ENCODE results near the gene C9orf72.
"Not testable (repeated sequence)": the region's sequence is repeated elsewhere in the genome, so short reads cannot be mapped to it uniquely, and the experiment has no call there.

The C9orf72 gene

DNA sequence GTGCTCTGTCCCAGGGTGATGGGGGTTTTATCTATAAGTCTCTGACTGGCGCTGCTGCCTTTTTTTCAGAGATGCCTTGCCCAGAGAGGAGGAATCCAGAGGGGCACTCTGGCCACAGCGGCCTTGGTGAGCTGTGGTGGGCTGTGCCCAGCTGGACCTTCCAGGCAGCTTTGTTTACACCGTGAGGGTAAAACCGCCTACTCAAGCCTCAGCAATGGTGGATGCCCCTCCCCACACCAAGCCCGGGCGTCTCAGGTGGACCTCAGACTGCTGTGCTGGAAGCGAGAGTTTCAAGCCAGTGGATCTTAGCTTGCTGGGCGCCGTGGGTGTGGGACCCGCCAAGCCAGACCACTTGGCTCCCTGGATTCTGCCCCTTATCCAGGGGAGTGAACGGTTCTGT, 41.3 kb upstream of the C9orf72 start:
- H3K27ac ChIP-seq (ENCODE audit: poor library complexity, severe bottlenecking), result no peak overlapping the region
- DNase-seq (ENCODE audit: low spot score) (no peak), ATAC-seq (ENCODE audit: low read depth) (no peak)
- no peaks in the 10 kb centered on the region for H3K36me3 ChIP-seq (ENCODE audit: low read depth)
- H3K4me1 ChIP-seq (ENCODE audit: insufficient read depth, poor library complexity, severe bottlenecking), result no peaks in the 10 kb centered on the region
- H3K27me3 ChIP-seq (ENCODE audit: insufficient read depth, poor library complexity, severe bottlenecking), result no peaks in the 10 kb centered on the region
- H3K9me3 ChIP-seq (ENCODE audit: severe bottlenecking), result no peaks in the 10 kb centered on the region
- no peak overlapping the region for H3K4me3 ChIP-seq (ENCODE audit: severe bottlenecking)
- TF ChIP-seq, protein P1, sequence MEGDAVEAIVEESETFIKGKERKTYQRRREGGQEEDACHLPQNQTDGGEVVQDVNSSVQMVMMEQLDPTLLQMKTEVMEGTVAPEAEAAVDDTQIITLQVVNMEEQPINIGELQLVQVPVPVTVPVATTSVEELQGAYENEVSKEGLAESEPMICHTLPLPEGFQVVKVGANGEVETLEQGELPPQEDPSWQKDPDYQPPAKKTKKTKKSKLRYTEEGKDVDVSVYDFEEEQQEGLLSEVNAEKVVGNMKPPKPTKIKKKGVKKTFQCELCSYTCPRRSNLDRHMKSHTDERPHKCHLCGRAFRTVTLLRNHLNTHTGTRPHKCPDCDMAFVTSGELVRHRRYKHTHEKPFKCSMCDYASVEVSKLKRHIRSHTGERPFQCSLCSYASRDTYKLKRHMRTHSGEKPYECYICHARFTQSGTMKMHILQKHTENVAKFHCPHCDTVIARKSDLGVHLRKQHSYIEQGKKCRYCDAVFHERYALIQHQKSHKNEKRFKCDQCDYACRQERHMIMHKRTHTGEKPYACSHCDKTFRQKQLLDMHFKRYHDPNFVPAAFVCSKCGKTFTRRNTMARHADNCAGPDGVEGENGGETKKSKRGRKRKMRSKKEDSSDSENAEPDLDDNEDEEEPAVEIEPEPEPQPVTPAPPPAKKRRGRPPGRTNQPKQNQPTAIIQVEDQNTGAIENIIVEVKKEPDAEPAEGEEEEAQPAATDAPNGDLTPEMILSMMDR (IDR thresholded peaks at IDR 0.05; ENCODE audit: poor library complexity, severe bottlenecking), result no peak

DNA sequence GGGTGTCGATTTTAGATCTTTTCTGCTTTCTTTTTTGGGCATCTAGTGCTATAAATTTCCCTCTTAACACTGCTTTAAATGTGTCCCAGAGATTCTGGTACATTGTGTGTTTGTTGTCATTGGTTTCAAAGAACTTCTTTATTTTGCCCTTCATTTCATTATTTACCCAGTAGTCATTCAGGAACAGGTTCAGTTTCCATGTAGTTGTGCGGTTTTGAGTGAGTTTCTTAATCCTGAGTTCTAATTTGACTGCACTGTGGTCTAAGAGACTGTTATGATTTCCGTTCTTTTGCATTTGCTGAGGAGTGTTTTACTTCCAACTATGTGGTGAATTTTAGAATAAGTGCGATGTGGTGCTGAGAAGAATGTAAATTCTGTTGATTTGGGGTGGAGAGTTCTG, 38.8 kb upstream of the C9orf72 start:
- not testable (repeated sequence) for ATAC-seq (ENCODE audit: low read depth); H3K27ac ChIP-seq (ENCODE audit: poor library complexity, severe bottlenecking); H3K27me3 ChIP-seq (ENCODE audit: insufficient read depth, poor library complexity, severe bottlenecking); H3K4me3 ChIP-seq (ENCODE audit: severe bottlenecking); DNase-seq (ENCODE audit: low spot score); H3K4me1 ChIP-seq (ENCODE audit: insufficient read depth, poor library complexity, severe bottlenecking); H3K9me3 ChIP-seq (ENCODE audit: severe bottlenecking); H3K36me3 ChIP-seq (ENCODE audit: low read depth)

DNA sequence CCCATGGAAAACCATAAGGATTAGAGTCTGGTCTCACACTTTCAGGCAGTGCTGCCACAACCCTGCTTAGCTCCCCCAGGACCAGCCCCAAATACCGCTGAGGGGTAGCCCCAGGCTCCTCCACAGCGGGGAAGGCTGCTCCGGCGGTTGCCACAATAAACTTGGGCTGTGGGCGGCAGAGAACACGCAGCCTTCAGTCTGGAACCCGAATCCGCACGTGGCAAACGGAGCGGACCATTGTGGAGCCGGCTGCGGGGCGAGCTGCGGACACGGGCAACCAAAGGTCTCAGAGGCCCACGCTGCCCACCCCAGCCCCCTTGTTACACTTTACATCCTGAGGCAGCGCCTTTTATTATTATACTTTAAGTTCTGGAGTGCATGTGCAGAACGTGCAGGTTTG, 37.3 kb upstream of the C9orf72 start:
- ATAC-seq (ENCODE audit: low read depth) (no peak), DNase-seq (ENCODE audit: low spot score) (no peak)
- TF ChIP-seq, protein P1 (IDR thresholded peaks at IDR 0.05; ENCODE audit: poor library complexity, severe bottlenecking), result no peak
- Histone ChIP-seq H3K36me3 (ENCODE audit: low read depth) (no peaks in the 10 kb centered on the region), H3K27me3 (ENCODE audit: insufficient read depth, poor library complexity, severe bottlenecking) (no peaks in the 10 kb centered on the region), H3K27ac (ENCODE audit: poor library complexity, severe bottlenecking) (no peak overlapping the region), H3K9me3 (ENCODE audit: severe bottlenecking) (no peaks in the 10 kb centered on the region), H3K4me1 (ENCODE audit: insufficient read depth, poor library complexity, severe bottlenecking) (no peaks in the 10 kb centered on the region), H3K4me3 (ENCODE audit: severe bottlenecking) (no peak overlapping the region)

DNA sequence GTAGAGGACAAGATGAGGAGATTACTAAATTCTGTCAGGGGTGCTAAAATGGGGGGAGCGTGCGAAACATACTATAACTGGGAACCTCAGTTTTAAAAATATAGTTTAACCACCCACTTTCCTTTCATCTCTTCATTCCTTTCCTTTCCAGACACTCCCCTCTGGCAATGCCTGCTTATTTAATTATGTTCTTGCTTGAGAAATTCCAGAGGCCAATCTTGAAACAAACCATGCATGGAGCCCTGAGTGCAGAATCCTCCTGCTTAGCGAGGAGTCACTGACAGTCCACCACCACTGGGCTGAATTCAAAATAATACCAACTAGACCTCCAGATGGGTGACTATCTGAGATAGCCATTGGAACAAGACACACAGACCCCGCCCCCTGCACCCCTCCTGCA, 29.7 kb upstream of the C9orf72 start:
- TF ChIP-seq, protein P1 (IDR thresholded peaks at IDR 0.05; ENCODE audit: poor library complexity, severe bottlenecking), result no peak
- H3K27me3 ChIP-seq (ENCODE audit: insufficient read depth, poor library complexity, severe bottlenecking), result no peaks in the 10 kb centered on the region
- no peak overlapping the region for H3K27ac ChIP-seq (ENCODE audit: poor library complexity, severe bottlenecking)
- DNase-seq (ENCODE audit: low spot score), result no peak
- no peaks in the 10 kb centered on the region for H3K36me3 ChIP-seq (ENCODE audit: low read depth)
- no peak overlapping the region for H3K4me3 ChIP-seq (ENCODE audit: severe bottlenecking)
- H3K9me3 ChIP-seq (ENCODE audit: severe bottlenecking), result no peaks in the 10 kb centered on the region
- ATAC-seq (ENCODE audit: low read depth), result no peak
- no peaks in the 10 kb centered on the region for H3K4me1 ChIP-seq (ENCODE audit: insufficient read depth, poor library complexity, severe bottlenecking)

DNA sequence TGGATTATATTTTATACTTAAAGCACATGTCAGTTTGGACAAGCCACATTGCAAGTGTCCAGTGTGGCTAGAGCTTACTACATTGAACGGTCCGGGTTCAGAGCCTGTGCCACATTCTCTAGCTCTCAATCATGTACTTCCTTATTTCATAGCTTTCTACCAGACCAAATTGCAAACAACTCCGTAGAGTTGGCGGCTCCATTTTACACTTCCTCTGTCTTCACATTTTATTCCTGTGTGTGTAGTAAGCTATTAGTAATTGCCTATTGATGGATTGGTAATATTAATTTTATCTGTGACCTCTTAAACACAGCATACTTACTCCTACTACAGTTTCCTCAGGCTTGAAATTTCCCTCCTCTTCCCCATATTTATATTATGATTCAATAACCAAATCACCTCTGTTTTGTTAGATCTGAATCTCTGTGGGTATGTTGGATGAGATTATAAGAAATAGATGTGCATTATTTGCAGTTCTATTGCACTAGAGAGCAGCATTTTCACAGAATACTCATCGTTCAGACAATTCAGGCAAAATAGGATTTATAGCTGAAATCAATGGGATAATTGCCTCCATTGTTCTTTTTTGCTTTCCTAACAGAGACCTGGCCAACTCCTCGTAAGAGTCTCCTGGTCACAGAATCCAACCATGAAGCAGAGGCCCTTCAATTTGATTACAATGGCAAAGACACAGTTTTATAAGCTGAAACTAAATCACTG, 29.0 kb upstream of the C9orf72 start:
- no peak for ATAC-seq (ENCODE audit: low read depth)

More for the DNA sequence above, 29.0 kb upstream of the C9orf72 start:
- no peaks in the 10 kb centered on the region for H3K36me3 ChIP-seq (ENCODE audit: low read depth)
- no peak overlapping the region for H3K4me3 ChIP-seq (ENCODE audit: severe bottlenecking)
- DNase-seq (ENCODE audit: low spot score), result no peak
- H3K27me3 ChIP-seq (ENCODE audit: insufficient read depth, poor library complexity, severe bottlenecking), result no peaks in the 10 kb centered on the region
- no peaks in the 10 kb centered on the region for H3K4me1 ChIP-seq (ENCODE audit: insufficient read depth, poor library complexity, severe bottlenecking)
- TF ChIP-seq, protein P1 (IDR thresholded peaks at IDR 0.05; ENCODE audit: poor library complexity, severe bottlenecking), result no peak
- no peak overlapping the region for H3K27ac ChIP-seq (ENCODE audit: poor library complexity, severe bottlenecking)
- no peaks in the 10 kb centered on the region for H3K9me3 ChIP-seq (ENCODE audit: severe bottlenecking)

Measured in RWPE2 (cell line).